HEK293 (cell line): ENCODE data around the gene TNFRSF21.

Experiments
- CTCF ChIA-PET: fragments of 350-600 bp; formaldehyde crosslinking; extraction: SDS; loops from one replicate; lab custom pipeline; 2021; ENCODE audit warnings: antibody characterized with exemption; lab: Yijun Ruan, JAX
- POLR2A ChIA-PET: fragments of 300-600 bp; formaldehyde crosslinking; extraction: SDS; loops from one replicate; lab custom pipeline; 2020; ENCODE audit warnings: antibody characterized with exemption, inconsistent platforms; lab: Yijun Ruan, JAX
- H3K27ac ChIP-seq: fragments of 200-500 bp; sonication (Bioruptor generic); 2 replicates; pipeline ENCODE4 v1.5.1; 2014; ENCODE audit warnings: low read depth, low read length, control low read depth, inconsistent platforms; ENCODE audit errors: extremely low read depth
- H3K36me3 ChIP-seq, 2 experiments: fragments of 200-500 bp in 1 of 2; sonication (Bioruptor generic) in 1 of 2; 1 replicate in 1 of 2; 2 replicates in 1 of 2; pipeline ENCODE4 v1.5.1; 2014 to 2017; ENCODE audit warnings: inconsistent platforms in 2 of 2, low read length in 2 of 2; ENCODE audit not compliant: control insufficient read depth in 2 of 2, insufficient read depth in 1 of 2
- H3K4me1 ChIP-seq: fragments of 200-500 bp; sonication (Bioruptor generic); 2 replicates; pipeline ENCODE4 v1.5.1; 2014; ENCODE audit warnings: mild to moderate bottlenecking, low read length, inconsistent platforms; ENCODE audit not compliant: control insufficient read depth, insufficient read depth
- H3K4me3 ChIP-seq: 2 replicates; pipeline ENCODE4 v1.5.1; 2011; ENCODE audit warnings: low read depth, mild to moderate bottlenecking, control low read depth, low read length, moderate library complexity
- H3K9me3 ChIP-seq: fragments of 200-500 bp; sonication (Bioruptor generic); 2 replicates; pipeline ENCODE4 v1.5.1; 2014; ENCODE audit warnings: low read depth, low read length, inconsistent platforms; ENCODE audit not compliant: control insufficient read depth, insufficient read depth
- EGR2 ChIP-seq: fragments of 450-650 bp; formaldehyde crosslinking; IDR thresholded peaks from 2 replicates; pipeline ENCODE4 v1.5.1; 2016; ENCODE audit warnings: low read depth, missing biosample characterization, missing genetic modification characterization
- KLF1 ChIP-seq: fragments of 450-650 bp; formaldehyde crosslinking; IDR thresholded peaks from 2 replicates; pipeline ENCODE4 v1.5.1; 2016; ENCODE audit warnings: missing biosample characterization, missing genetic modification characterization
- KLF8 ChIP-seq: fragments of 450-650 bp; formaldehyde crosslinking; IDR thresholded peaks from 2 replicates; pipeline ENCODE4 v1.5.1; 2016; ENCODE audit warnings: missing biosample characterization, missing genetic modification characterization
- SETDB1 ChIP-seq: IDR thresholded peaks from one replicate; pipeline ENCODE4 v1.6.1; 2017; ENCODE audit warnings: mild to moderate bottlenecking, low read length, moderate library complexity, mixed read lengths; ENCODE audit not compliant: insufficient read length
- ZBTB49 ChIP-seq: fragments of 450-650 bp; formaldehyde crosslinking; IDR thresholded peaks from 2 replicates; pipeline ENCODE4 v1.5.1; 2016; ENCODE audit warnings: missing biosample characterization, missing genetic modification characterization, low read depth
- ZFP69B ChIP-seq: fragments of 450-650 bp; formaldehyde crosslinking; IDR thresholded peaks from 2 replicates; pipeline ENCODE4 v1.5.1; 2016; ENCODE audit warnings: missing biosample characterization, missing genetic modification characterization
- ZNF19 ChIP-seq: fragments of 450-650 bp; formaldehyde crosslinking; IDR thresholded peaks from 2 replicates; pipeline ENCODE4; 2016; ENCODE audit warnings: missing biosample characterization, missing genetic modification characterization, low read depth
- ZNF23 ChIP-seq: fragments of 450-650 bp; formaldehyde crosslinking; IDR thresholded peaks from 2 replicates; pipeline ENCODE4 v1.5.1; 2016; ENCODE audit warnings: missing biosample characterization, missing genetic modification characterization, borderline replicate concordance
- ZNF280D ChIP-seq: fragments of 450-650 bp; formaldehyde crosslinking; IDR thresholded peaks from 2 replicates; pipeline ENCODE4 v1.5.1; 2016; ENCODE audit warnings: missing biosample characterization, missing genetic modification characterization
- ZNF302 ChIP-seq: fragments of 450-650 bp; formaldehyde crosslinking; IDR thresholded peaks from 2 replicates; pipeline ENCODE4 v1.5.1; 2016; ENCODE audit warnings: missing biosample characterization, missing genetic modification characterization, low read depth
- ZNF324 ChIP-seq: fragments of 450-650 bp; formaldehyde crosslinking; IDR thresholded peaks from 2 replicates; pipeline ENCODE4 v1.5.1; 2016; ENCODE audit warnings: missing biosample characterization, missing genetic modification characterization
- ZNF354C ChIP-seq: fragments of 450-650 bp; formaldehyde crosslinking; IDR thresholded peaks from 2 replicates; pipeline ENCODE4 v1.5.1; 2016; ENCODE audit warnings: missing biosample characterization, missing genetic modification characterization, low read depth, borderline replicate concordance
- ZNF362 ChIP-seq: fragments of 450-650 bp; formaldehyde crosslinking; IDR thresholded peaks from 2 replicates; pipeline ENCODE4 v1.5.1; 2016; ENCODE audit warnings: missing biosample characterization, missing genetic modification characterization
- ZNF423 ChIP-seq: fragments of 450-650 bp; formaldehyde crosslinking; IDR thresholded peaks from 2 replicates; pipeline ENCODE4 v1.5.1; 2016; ENCODE audit warnings: missing biosample characterization, missing genetic modification characterization
- ZNF449 ChIP-seq: fragments of 450-650 bp; formaldehyde crosslinking; IDR thresholded peaks from 2 replicates; pipeline ENCODE4 v1.5.1; 2017; ENCODE audit warnings: missing biosample characterization, mild to moderate bottlenecking, missing genetic modification characterization, moderate library complexity
- ZNF501 ChIP-seq: fragments of 450-650 bp; formaldehyde crosslinking; IDR thresholded peaks from 2 replicates; pipeline ENCODE4 v1.5.1; 2016; ENCODE audit warnings: missing biosample characterization, missing genetic modification characterization
- ZNF626 ChIP-seq: fragments of 450-650 bp; sonication (Bioruptor Pico); formaldehyde crosslinking; IDR thresholded peaks from 2 replicates; pipeline ENCODE4 v1.5.1; 2018; ENCODE audit warnings: missing biosample characterization, missing genetic modification characterization, inconsistent platforms
- ZXDB ChIP-seq: fragments of 450-650 bp; formaldehyde crosslinking; IDR thresholded peaks from 2 replicates; pipeline ENCODE4 v1.5.1; 2016; ENCODE audit warnings: missing biosample characterization, missing genetic modification characterization

TNFRSF21 gene

GRCh38 chr6:47267301-47267700 lies 42.4 kb downstream of the TNFRSF21 start:
- no peak overlapping the region for H3K4me3 ChIP-seq
- TF ChIP-seq ZNF280D (tag by site-specific recombination), result no peak
- no peak for TF ChIP-seq ZNF501 (tag by site-specific recombination)
- no peak for TF ChIP-seq KLF8 (tag by site-specific recombination)
- TF ChIP-seq ZBTB49, result no peak
- no peak for TF ChIP-seq ZNF324 (tag by site-specific recombination)
- no peak for TF ChIP-seq ZNF23 (tag by site-specific recombination)
- no peak for TF ChIP-seq ZFP69B (tag by site-specific recombination)
- TF ChIP-seq ZNF302, result no peak
- TF ChIP-seq ZNF423 (tag by site-specific recombination), result no peak
- no peak for TF ChIP-seq ZNF354C (tag by site-specific recombination)
- H3K4me1 ChIP-seq, result no peaks in the 10 kb centered on the region
- CTCF ChIA-PET, result interaction anchor here (0.7 kb wide), 1 partner anchor 182 kb away, joined by 3 read pairs; no protein-coding TSS in a partner anchor
- no peaks in the 10 kb centered on the region for H3K9me3 ChIP-seq
- POLR2A ChIA-PET, result no interaction called here
- peaks cover 0 to 3% of the 10 kb centered on the region in 2 experiments; a peak in 1 of 3 replicates for H3K36me3 ChIP-seq
- H3K27ac ChIP-seq, result no peak overlapping the region

GRCh38 chr6:47265971-47266370 lies 43.7 kb downstream of the TNFRSF21 start:
- no peak for TF ChIP-seq ZNF362
- TF ChIP-seq KLF1 (tag by site-specific recombination), result no peak
- no peak for TF ChIP-seq SETDB1
- TF ChIP-seq EGR2 (tag by site-specific recombination), result no peak
- TF ChIP-seq ZNF19, result no peak
- no peak for TF ChIP-seq ZNF302
- TF ChIP-seq ZXDB (tag by site-specific recombination), result no peak
- no peak for TF ChIP-seq ZNF626
- no peak for TF ChIP-seq KLF8 (tag by site-specific recombination)
- TF ChIP-seq ZNF449 (tag by site-specific recombination), result no peak
- TF ChIP-seq, all 188 proteins: peak for 0
- H3K36me3 ChIP-seq, result peaks cover 0 to 3% of the 10 kb centered on the region in 2 experiments; a peak in 1 of 3 replicates
- CTCF ChIA-PET, result interaction anchor here (0.6 kb wide), 1 partner anchor 79 kb away, joined by 3 read pairs; no protein-coding TSS in a partner anchor
- POLR2A ChIA-PET, result no interaction called here
- no peak overlapping the region for H3K27ac ChIP-seq
- no peaks in the 10 kb centered on the region for H3K4me1 ChIP-seq
- no peaks in the 10 kb centered on the region for H3K9me3 ChIP-seq
- H3K4me3 ChIP-seq, result no peak overlapping the region
